ENCODE data around the gene SLC16A11.

DNA sequence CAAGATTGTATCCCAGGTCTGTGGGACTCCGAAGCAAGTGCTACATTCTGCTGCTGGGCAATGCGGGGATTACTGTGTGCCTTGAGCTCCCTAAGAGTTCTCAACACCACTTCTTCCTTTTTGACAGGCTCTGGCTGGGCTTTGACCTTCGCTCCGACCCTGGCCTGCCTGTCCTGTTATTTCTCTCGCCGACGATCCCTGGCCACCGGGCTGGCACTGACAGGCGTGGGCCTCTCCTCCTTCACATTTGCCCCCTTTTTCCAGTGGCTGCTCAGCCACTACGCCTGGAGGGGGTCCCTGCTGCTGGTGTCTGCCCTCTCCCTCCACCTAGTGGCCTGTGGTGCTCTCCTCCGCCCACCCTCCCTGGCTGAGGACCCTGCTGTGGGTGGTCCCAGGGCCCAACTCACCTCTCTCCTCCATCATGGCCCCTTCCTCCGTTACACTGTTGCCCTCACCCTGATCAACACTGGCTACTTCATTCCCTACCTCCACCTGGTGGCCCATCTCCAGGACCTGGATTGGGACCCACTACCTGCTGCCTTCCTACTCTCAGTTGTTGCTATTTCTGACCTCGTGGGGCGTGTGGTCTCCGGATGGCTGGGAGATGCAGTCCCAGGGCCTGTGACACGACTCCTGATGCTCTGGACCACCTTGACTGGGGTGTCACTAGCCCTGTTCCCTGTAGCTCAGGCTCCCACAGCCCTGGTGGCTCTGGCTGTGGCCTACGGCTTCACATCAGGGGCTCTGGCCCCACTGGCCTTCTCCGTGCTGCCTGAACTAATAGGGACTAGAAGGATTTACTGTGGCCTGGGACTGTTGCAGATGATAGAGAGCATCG is 5.6 kb downstream of the SLC16A11 start:
- TF ChIP-seq, protein P1, sequence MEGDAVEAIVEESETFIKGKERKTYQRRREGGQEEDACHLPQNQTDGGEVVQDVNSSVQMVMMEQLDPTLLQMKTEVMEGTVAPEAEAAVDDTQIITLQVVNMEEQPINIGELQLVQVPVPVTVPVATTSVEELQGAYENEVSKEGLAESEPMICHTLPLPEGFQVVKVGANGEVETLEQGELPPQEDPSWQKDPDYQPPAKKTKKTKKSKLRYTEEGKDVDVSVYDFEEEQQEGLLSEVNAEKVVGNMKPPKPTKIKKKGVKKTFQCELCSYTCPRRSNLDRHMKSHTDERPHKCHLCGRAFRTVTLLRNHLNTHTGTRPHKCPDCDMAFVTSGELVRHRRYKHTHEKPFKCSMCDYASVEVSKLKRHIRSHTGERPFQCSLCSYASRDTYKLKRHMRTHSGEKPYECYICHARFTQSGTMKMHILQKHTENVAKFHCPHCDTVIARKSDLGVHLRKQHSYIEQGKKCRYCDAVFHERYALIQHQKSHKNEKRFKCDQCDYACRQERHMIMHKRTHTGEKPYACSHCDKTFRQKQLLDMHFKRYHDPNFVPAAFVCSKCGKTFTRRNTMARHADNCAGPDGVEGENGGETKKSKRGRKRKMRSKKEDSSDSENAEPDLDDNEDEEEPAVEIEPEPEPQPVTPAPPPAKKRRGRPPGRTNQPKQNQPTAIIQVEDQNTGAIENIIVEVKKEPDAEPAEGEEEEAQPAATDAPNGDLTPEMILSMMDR (IDR thresholded peaks at IDR 0.05) = peak; percentile 14
- no peak for TF ChIP-seq EZH2 (IDR thresholded peaks at IDR 0.05)
